Neural cell (in vitro differentiated cells): ENCODE results near the gene ANO4.

Source experiments
- CTCF ChIP-seq: fragments of 450-650 bp; IDR thresholded peaks from 2 replicates; pipeline ENCODE4 v1.5.1; 2014; ENCODE audit warnings: antibody characterized with exemption, mild to moderate bottlenecking, moderate library complexity; ENCODE audit not compliant: poor library complexity, severe bottlenecking
- EP300 ChIP-seq: fragments of 450-650 bp; conservative IDR thresholded peaks from 2 replicates; pipeline ENCODE4 v1.6.1; 2014; ENCODE audit warnings: antibody characterized with exemption, mild to moderate bottlenecking, moderate library complexity; ENCODE audit not compliant: poor library complexity, severe bottlenecking
- EZH2 ChIP-seq: fragments of 200-600, 300-800 bp; shearing (Covaris generic), sonication (generic); IDR thresholded peaks from 2 replicates; pipeline ENCODE4 v1.6.1; 2014; ENCODE audit warnings: antibody characterized with exemption, low read length, borderline replicate concordance, mild to moderate bottlenecking; ENCODE audit not compliant: insufficient read depth, poor library complexity, severe bottlenecking
- POLR2AphosphoS5 ChIP-seq: IDR thresholded peaks from 2 replicates; pipeline ENCODE4 v1.6.1; 2012
- RAD21 ChIP-seq: fragments of 450-650 bp; conservative IDR thresholded peaks from 2 replicates; pipeline ENCODE4 v1.6.1; 2014; ENCODE audit warnings: antibody characterized with exemption, mild to moderate bottlenecking, moderate library complexity
- REST ChIP-seq: IDR thresholded peaks from 2 replicates; pipeline ENCODE4 v1.6.1; 2012; ENCODE audit warnings: borderline replicate concordance
- TAF1 ChIP-seq: IDR thresholded peaks from 2 replicates; pipeline ENCODE4 v1.6.1; 2012; ENCODE audit warnings: low read depth

DNA sequence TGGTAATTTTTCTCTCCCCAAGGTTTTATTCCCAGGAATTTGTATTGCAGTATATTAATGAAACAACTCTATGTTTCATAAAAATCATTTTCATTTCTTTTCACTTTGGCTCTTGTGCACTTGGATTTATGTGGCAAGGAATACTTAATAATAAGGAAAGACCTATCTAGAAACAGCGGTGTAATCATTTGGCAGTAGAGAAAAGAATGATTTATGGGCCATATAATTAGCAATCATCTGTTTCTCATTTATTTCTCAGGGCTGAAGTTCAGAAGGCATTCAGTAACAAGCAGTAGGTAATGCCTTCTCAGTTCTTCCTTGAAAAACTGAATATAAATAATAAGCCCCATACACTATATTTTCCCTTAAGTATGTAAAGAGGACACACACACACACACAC lies 172.6 kb downstream of the ANO4 start:
- no peak for TF ChIP-seq POLR2AphosphoS5
- no peak for TF ChIP-seq EZH2
- TF ChIP-seq RAD21, result no peak
- no peak for TF ChIP-seq EP300
- no peak for TF ChIP-seq REST
- no peak for TF ChIP-seq CTCF
- TF ChIP-seq TAF1, result no peak
